H1 (cell line): ENCODE measurements around the gene GAS7. TPM values are rescaled to one million over a fixed set of nuclear protein-coding genes. Genes with fewer than 3 reads are reported as not detected.

Experiments
- CTCF ChIA-PET: fragments of 300-600 bp; sonication (Branson Sonifier 250); formaldehyde crosslinking; loops from one replicate; lab custom pipeline; 2021; ENCODE audit not compliant: partially characterized antibody; lab: Charles Lee
- POLR2A ChIA-PET: fragments of 300-600 bp; sonication (Branson Sonifier 250); formaldehyde crosslinking; loops from one replicate; lab custom pipeline; 2021; ENCODE audit warnings: inconsistent platforms; ENCODE audit not compliant: partially characterized antibody; lab: Charles Lee
- DNase-seq, 2 experiments: peaks; one replicate each; pipeline versions ENCODE4 v3.0.0 to v3.0.0-alpha.2; 2010 to 2022; ENCODE audit warnings: low spot score in 2 of 2, low read depth in 1 of 2, mixed read lengths in 1 of 2
- FAIRE-seq: peaks from 2 replicates; lab custom pipeline; 2011; peaks lifted over from hg19 to GRCh38; lab: Jason Lieb, UNC
- H2AFZ ChIP-seq: 2 replicates; pipeline ENCODE4 v1.8.1; 2012; ENCODE audit warnings: low read length, inconsistent platforms
- H2AK5ac ChIP-seq: 2 replicates; pipeline ENCODE4 v1.6.1; 2013; ENCODE audit warnings: low read depth, low read length
- H2BK120ac ChIP-seq: replicated peaks from 2 replicates; pipeline ENCODE3; 2013; ENCODE audit warnings: low read depth, low read length, inconsistent platforms
- H2BK12ac ChIP-seq: 2 replicates; pipeline ENCODE4 v1.6.1; 2013; ENCODE audit warnings: low read depth, low read length
- H2BK15ac ChIP-seq: 2 replicates; pipeline ENCODE4 v1.6.1; 2013; ENCODE audit warnings: low read length
- H2BK20ac ChIP-seq: 2 replicates; pipeline ENCODE4 v1.6.1; 2013; ENCODE audit warnings: low read length
- H2BK5ac ChIP-seq: 2 replicates; pipeline ENCODE4 v1.6.1; 2013; ENCODE audit warnings: low read depth, low read length
- H3K14ac ChIP-seq: 2 replicates; pipeline ENCODE4 v1.6.1; 2013; ENCODE audit warnings: inconsistent platforms; ENCODE audit not compliant: insufficient read length
- H3K18ac ChIP-seq: 2 replicates; pipeline ENCODE4 v1.6.1; 2013; ENCODE audit warnings: low read length; ENCODE audit errors: extremely low read depth
- H3K23ac ChIP-seq: 2 replicates; pipeline ENCODE4 v1.6.1; 2013; ENCODE audit warnings: inconsistent platforms; ENCODE audit not compliant: insufficient read length
- H3K23me2 ChIP-seq: 2 replicates; pipeline ENCODE4 v1.6.1; 2013; ENCODE audit warnings: low read depth, low read length
- H3K27ac ChIP-seq: 2 replicates; pipeline ENCODE4 v1.6.1; 2011; ENCODE audit warnings: low read depth, low read length, inconsistent platforms
- H3K27me3 ChIP-seq, 4 experiments: replicated peaks in 1 of 4; 1 replicate in 1 of 4; 2 replicates in 3 of 4; pipeline versions ENCODE4 v1.6.1 to v1.8.1; 2011 to 2013; ENCODE audit warnings: low read length in 3 of 4, mild to moderate bottlenecking in 3 of 4, inconsistent platforms in 2 of 4, mixed read lengths in 2 of 4, moderate library complexity in 1 of 4; ENCODE audit not compliant: control insufficient read depth in 3 of 4, insufficient read depth in 3 of 4; ENCODE audit errors: extremely low read depth in 1 of 4
- H3K36me3 ChIP-seq, 4 experiments: 2 replicates each; pipeline versions ENCODE4 v1.6.1 to v1.8.1; 2011 to 2013; ENCODE audit warnings: mild to moderate bottlenecking in 4 of 4, low read length in 3 of 4, moderate library complexity in 2 of 4, control low read depth in 1 of 4, inconsistent platforms in 1 of 4; ENCODE audit not compliant: insufficient read depth in 4 of 4, control insufficient read depth in 2 of 4
- H3K4ac ChIP-seq: replicated peaks from 2 replicates; pipeline ENCODE3; 2013; ENCODE audit warnings: low read length, low read depth, mixed read lengths, inconsistent platforms; ENCODE audit not compliant: insufficient read length
- H3K4me1 ChIP-seq, 4 experiments: replicated peaks in 1 of 4; 1 replicate in 1 of 4; 2 replicates in 3 of 4; pipeline versions ENCODE4 v1.6.1 to v1.8.1; 2011 to 2013; ENCODE audit warnings: low read length in 3 of 4, inconsistent platforms in 2 of 4, mixed read lengths in 1 of 4; ENCODE audit not compliant: insufficient read depth in 4 of 4, control insufficient read depth in 3 of 4
- H3K4me2 ChIP-seq, 2 experiments: 2 replicates each; pipeline versions ENCODE4 v1.6.1 to v1.8.1; 2011 to 2013; ENCODE audit warnings: low read depth in 2 of 2, low read length in 2 of 2, control low read depth in 1 of 2, inconsistent platforms in 1 of 2, mild to moderate bottlenecking in 1 of 2; ENCODE audit not compliant: insufficient read depth in 1 of 2
- H3K4me3 ChIP-seq, 4 experiments: fragments of 200-600, 300-600 bp in 1 of 4; sonication (generic), shearing (Covaris generic), sonication (Bioruptor Twin) in 1 of 4; 2 replicates each; pipeline versions ENCODE4 v1.5.1 to v1.8.1; 2011 to 2016; ENCODE audit warnings: low read length in 4 of 4, low read depth in 3 of 4, control low read depth in 2 of 4, inconsistent platforms in 2 of 4, mild to moderate bottlenecking in 2 of 4, mixed read lengths in 1 of 4, moderate library complexity in 1 of 4; ENCODE audit not compliant: insufficient read depth in 2 of 4; ENCODE audit errors: extremely low read depth in 1 of 4
- H3K56ac ChIP-seq: replicated peaks from 2 replicates; pipeline ENCODE3; 2013; ENCODE audit warnings: low read depth, mild to moderate bottlenecking, mixed read lengths, low read length, inconsistent platforms; ENCODE audit not compliant: insufficient read length
- H3K79me1 ChIP-seq: 2 replicates; pipeline ENCODE4 v1.6.1; 2013; ENCODE audit warnings: low read depth, low read length, control low read depth
- H3K79me2 ChIP-seq, 2 experiments: 2 replicates each; pipeline versions ENCODE4 v1.6.1 to v1.8.1; 2012 to 2013; ENCODE audit warnings: low read length in 2 of 2, mild to moderate bottlenecking in 2 of 2, inconsistent platforms in 1 of 2; ENCODE audit not compliant: insufficient read depth in 2 of 2, control insufficient read depth in 1 of 2
- H3K9ac ChIP-seq, 4 experiments: replicated peaks in 1 of 4; 1 replicate in 1 of 4; 2 replicates in 3 of 4; pipeline versions ENCODE4 v1.6.1 to v1.8.1; 2011 to 2013; ENCODE audit warnings: low read depth in 3 of 4, low read length in 3 of 4, control low read depth in 2 of 4, mild to moderate bottlenecking in 2 of 4, moderate library complexity in 2 of 4, inconsistent platforms in 1 of 4; ENCODE audit errors: extremely low read depth in 1 of 4
- H3K9me3 ChIP-seq, 2 experiments: 2 replicates each; pipeline versions ENCODE4 v1.6.1 to v1.8.1; 2012 to 2013; ENCODE audit warnings: mild to moderate bottlenecking in 2 of 2, moderate library complexity in 2 of 2, control low read depth in 1 of 2, inconsistent platforms in 1 of 2, low read depth in 1 of 2, low read length in 1 of 2, mixed read lengths in 1 of 2; ENCODE audit not compliant: insufficient read depth in 2 of 2
- H4K20me1 ChIP-seq, 2 experiments: replicated peaks in 1 of 2; 2 replicates each; pipeline versions ENCODE3 to v1.8.1; 2011 to 2013; ENCODE audit warnings: inconsistent platforms in 2 of 2, low read length in 2 of 2, mild to moderate bottlenecking in 1 of 2; ENCODE audit not compliant: insufficient read depth in 2 of 2, control insufficient read depth in 1 of 2
- H4K5ac ChIP-seq: 2 replicates; pipeline ENCODE4 v1.6.1; 2013; ENCODE audit warnings: low read length, low read depth, mixed read lengths, inconsistent platforms; ENCODE audit not compliant: insufficient read length
- H4K8ac ChIP-seq: 2 replicates; pipeline ENCODE4 v1.8.0; 2013; ENCODE audit warnings: mild to moderate bottlenecking, moderate library complexity, low read length, inconsistent platforms; ENCODE audit not compliant: insufficient read depth; ENCODE audit errors: extremely low read depth
- H4K91ac ChIP-seq: replicated peaks from 2 replicates; pipeline ENCODE3; 2013; ENCODE audit warnings: low read length, mixed read lengths, inconsistent platforms; ENCODE audit not compliant: insufficient read length
- BRCA1 ChIP-seq: IDR thresholded peaks from 2 replicates; pipeline ENCODE4 v1.6.1; 2012; ENCODE audit warnings: low read depth, low read length, improper control_type of control experiment
- CBX8 ChIP-seq: fragments of 300-800, 300-1000 bp; sonication (generic); IDR thresholded peaks from 2 replicates; pipeline ENCODE4 v1.7.1; 2016; ENCODE audit warnings: low read depth, low read length, borderline replicate concordance
- CHD1 ChIP-seq: IDR thresholded peaks from 2 replicates; pipeline ENCODE4 v1.6.1; 2012; ENCODE audit warnings: low read depth, low read length, improper control_type of control experiment
- JUN ChIP-seq: IDR thresholded peaks from 2 replicates; pipeline ENCODE4 v1.6.1; 2011; ENCODE audit warnings: low read depth, mild to moderate bottlenecking, improper control_type of control experiment, low read length
- KDM1A ChIP-seq: fragments of 200-600, 300-600 bp; sonication (generic); IDR thresholded peaks from 2 replicates; pipeline ENCODE4 v1.7.1; 2016; ENCODE audit warnings: mild to moderate bottlenecking, low read length, borderline replicate concordance
- KDM5A ChIP-seq: fragments of 200-600 bp; IDR thresholded peaks from 2 replicates; pipeline ENCODE4 v1.7.1; 2012; ENCODE audit warnings: mild to moderate bottlenecking, low read length, inconsistent platforms, mixed read lengths
- POLR2A ChIP-seq, 2 experiments: IDR thresholded peaks; 1 replicate in 1 of 2; 2 replicates in 1 of 2; pipeline ENCODE4 v1.6.1; 2011; ENCODE audit warnings: low read depth in 2 of 2, low read length in 2 of 2, mild to moderate bottlenecking in 2 of 2; ENCODE audit errors: control extremely low read depth in 1 of 2
- POLR2AphosphoS5 ChIP-seq: IDR thresholded peaks from 2 replicates; pipeline ENCODE4 v1.6.1; 2011; ENCODE audit warnings: low read depth, low read length
- POU5F1 ChIP-seq: IDR thresholded peaks from 2 replicates; pipeline ENCODE4 v1.6.1; 2011; ENCODE audit warnings: low read depth, mild to moderate bottlenecking, low read length, moderate library complexity
- RAD21 ChIP-seq, 2 experiments: IDR thresholded peaks in 1 of 2; conservative IDR thresholded peaks in 1 of 2; 2 replicates each; pipeline ENCODE4 v1.6.1; 2011; ENCODE audit warnings: low read depth in 2 of 2, low read length in 2 of 2, improper control_type of control experiment in 1 of 2, inconsistent platforms in 1 of 2, mild to moderate bottlenecking in 1 of 2, moderate library complexity in 1 of 2
- SP4 ChIP-seq: IDR thresholded peaks from 2 replicates; pipeline ENCODE4 v1.6.1; 2012; ENCODE audit warnings: low read length, inconsistent platforms
- TAF1 ChIP-seq: IDR thresholded peaks from 2 replicates; pipeline ENCODE4 v1.6.1; 2011; ENCODE audit warnings: mild to moderate bottlenecking, low read depth, low read length
- TBP ChIP-seq: IDR thresholded peaks from 2 replicates; pipeline ENCODE4 v1.6.1; 2011; ENCODE audit warnings: low read depth, low read length, improper control_type of control experiment
- WGBS, 2 experiments: shearing (Covaris generic) in 1 of 2; methylation state at CpG; one replicate each; pipeline versions ENCODE4 v1.1.6 to v1.1.7; 2013 to 2015; ENCODE audit warnings: low lambda C conversion rate in 2 of 2, mixed read lengths in 2 of 2, inconsistent platforms in 1 of 2, low coverage in 1 of 2, missing lambda C conversion rate in 1 of 2; ENCODE audit not compliant: insufficient replicate concordance in 2 of 2, insufficient coverage in 1 of 2, insufficient read length in 1 of 2; ENCODE audit errors: extremely low coverage in 1 of 2, missing lambda C conversion rate in 1 of 2; 5-methylcytosine and 5-hydroxymethylcytosine counted together
- polyA plus RNA-seq, 7 experiments: library from polyadenylated mRNA; depleted of rRNA in 3 of 7; stranded (reverse) in 5 of 7; unstranded in 2 of 7; fragments of >200 nt in 5 of 7; fragments of 200-250 nt in 2 of 7; gene quantifications; 1 replicate in 5 of 7; 2 replicates in 1 of 7; 4 replicates in 1 of 7; pipeline versions ENCODE4 v1.2.1 to v1.2.3, GENCODE V29; 2011 to 2013; ENCODE audit warnings: missing spikeins in 2 of 7, mixed read lengths in 2 of 7
- total RNA-seq: library from RNA; stranded (reverse); fragmentation: NEBNext Ultra II Directional; extraction: Animal tissue kit (Norgen Biotek cat#: 25700); gene quantifications from 2 replicates; pipeline ENCODE4 v1.2.1, GENCODE V29; 2021
- TF ChIP-seq, protein P1 (sequence below): IDR thresholded peaks from 2 replicates; pipeline ENCODE4 v1.6.1; 2011; ENCODE audit warnings: low read depth, mild to moderate bottlenecking, low read length; ENCODE audit not compliant: insufficient read depth
- TF ChIP-seq, protein P2 (sequence below): IDR thresholded peaks from 2 replicates; pipeline ENCODE4 v1.6.1; 2012; ENCODE audit warnings: inconsistent platforms

Gene GAS7
- total and polyA plus RNA-seq, 2 of the 8 experiments (the other 6 are each of a cell fraction or from before 2014, with no cell fraction given) = 5.0 to 14.5 TPM

DNA sequence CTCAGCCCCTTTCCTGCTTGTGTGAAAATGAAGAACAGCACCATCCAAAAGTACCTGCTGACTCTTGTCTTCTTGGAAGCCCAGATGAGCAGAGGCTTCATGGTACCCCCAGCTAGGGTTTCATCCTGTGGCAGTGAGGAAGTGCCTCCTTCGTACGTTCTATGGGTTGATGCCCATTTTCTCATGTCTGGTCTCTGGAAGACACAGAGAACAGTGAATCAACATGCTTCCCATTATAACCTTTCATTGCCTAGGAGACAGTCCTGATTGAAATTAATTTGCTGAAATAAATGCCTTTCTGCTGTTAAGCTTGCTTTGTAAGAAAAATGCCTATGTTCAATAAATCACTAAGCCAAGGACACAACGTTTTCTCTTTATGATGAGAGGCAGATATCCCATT, 329.9 kb downstream of the GAS7 start:
- Histone ChIP-seq H3K9ac (no peak overlapping the region), H4K5ac (no peak overlapping the region), H3K27me3 (no peaks in the 10 kb centered on the region), H4K20me1 (no peaks in the 10 kb centered on the region), H3K23ac (no peak overlapping the region), H3K4me1 (no peaks in the 10 kb centered on the region), H2BK12ac (no peak overlapping the region), H2BK20ac (no peak overlapping the region), H4K8ac (no peak overlapping the region), H3K36me3 (no peaks in the 10 kb centered on the region), H3K27ac (no peak overlapping the region), H3K23me2 (no peaks in the 10 kb centered on the region), H4K91ac (no peak overlapping the region), H3K4me2 (no peak overlapping the region), H2AK5ac (no peak overlapping the region), H2AFZ (no peak overlapping the region), H2BK5ac (no peak overlapping the region), H3K4me3 (no peak overlapping the region), H2BK15ac (no peak overlapping the region), H3K56ac (no peak overlapping the region), H2BK120ac (no peak overlapping the region), H3K4ac (no peak overlapping the region), H3K9me3 (no peaks in the 10 kb centered on the region; a peak in 1 of 4 replicates), H3K79me1 (no peaks in the 10 kb centered on the region), H3K79me2 (no peaks in the 10 kb centered on the region), H3K14ac (no peak overlapping the region), H3K18ac (no peak overlapping the region)
- ChIA-PET CTCF (interaction anchor here (1.2 kb wide), 1 partner anchor 21 kb away, joined by 3 read pairs; no protein-coding TSS in a partner anchor), POLR2A (no interaction called here)
- FAIRE-seq = no peak
- DNase-seq = peak in 1 of 2 experiments; percentile 3
- WGBS, 2 experiments = 92% methylated on average over 3 of the region's 3 CpGs; no CpG with 5 or more reads in 1 of the 2 experiments
- TF ChIP-seq, protein P1, sequence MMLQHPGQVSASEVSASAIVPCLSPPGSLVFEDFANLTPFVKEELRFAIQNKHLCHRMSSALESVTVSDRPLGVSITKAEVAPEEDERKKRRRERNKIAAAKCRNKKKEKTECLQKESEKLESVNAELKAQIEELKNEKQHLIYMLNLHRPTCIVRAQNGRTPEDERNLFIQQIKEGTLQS = no peak
- TF ChIP-seq KDM1A (no peak), POLR2AphosphoS5 (no peak), TAF1 (no peak), POLR2A (IDR thresholded peaks at IDR 0.05; ENCODE audit: control extremely low read depth in 1 of 2, low read depth in 2 of 2, low read length in 2 of 2) (no peak), TBP (no peak), CBX8 (no peak), JUN (no peak), CHD1 (no peak), POU5F1 (no peak), KDM5A (no peak), SP4 (no peak), BRCA1 (no peak), RAD21 (IDR thresholded peaks at IDR 0.05 in 1 of 2, conservative IDR thresholded peaks at IDR 0.05 in 1 of 2; ENCODE audit: low read depth in 2 of 2, low read length in 2 of 2) (no peak)
- TF ChIP-seq, protein P2, sequence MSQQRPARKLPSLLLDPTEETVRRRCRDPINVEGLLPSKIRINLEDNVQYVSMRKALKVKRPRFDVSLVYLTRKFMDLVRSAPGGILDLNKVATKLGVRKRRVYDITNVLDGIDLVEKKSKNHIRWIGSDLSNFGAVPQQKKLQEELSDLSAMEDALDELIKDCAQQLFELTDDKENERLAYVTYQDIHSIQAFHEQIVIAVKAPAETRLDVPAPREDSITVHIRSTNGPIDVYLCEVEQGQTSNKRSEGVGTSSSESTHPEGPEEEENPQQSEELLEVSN = no peak
